Heart left ventricle (tissue), 13 donors: ENCODE data around the gene FAF1.

Source experiments
- CTCF ChIP-seq, 12 donors: fragments of 200-600 bp; sonication (generic) in 4 of 12; IDR thresholded peaks; one replicate each; pipeline versions ENCODE4 v1.5.0 to v1.8.0; 2018 to 2022; ENCODE audit warnings: antibody characterized with exemption in 12 of 12, mild to moderate bottlenecking in 5 of 12
- POLR2A ChIP-seq, 2 donors: fragments of 450-650 bp; IDR thresholded peaks; one replicate each; pipeline ENCODE4 v1.6.1; 2017; ENCODE audit warnings: antibody characterized with exemption in 2 of 2, mild to moderate bottlenecking in 2 of 2, moderate library complexity in 2 of 2
- donor health status: ischemic (EF 13 %, LVEDD 7.1; RV severe dilation, severe dysfunction).
- donor health status: DM: no; HTN: yes; CAD: no.
- donor health status: DM: no; HTN: no; CAD: no.
- donor health status: ischemic (EF 25% LVEDD 6.9; RV normal size, moderate dysfunction).
- donor health status: ischemic (EF 25% LVEDD 5.7; RV mildly dilated, moderate dysfunction).
- donor health status: ischemic (EF 35%, LVEDD 5.7; RV mildly dilated, moderate dysfunction).
- donor health status: nonischemic (EF 11% LVEDD 7.7; RV severe dilation, severe dysfunction).
- donor health status: DM: yes; HTN: yes; CAD: no.
- donor health status: PGD.
- donor health status: ischemic (EF 29% LVEDD 5.4; RV normal size, mild dysfunction).
- donor health status: nonischemic (EF 23%, LVEDD 6.1; RV moderate dilation, normal function).

- TF ChIP-seq CTCF (IDR thresholded peaks at IDR 0.05), result no peak
- TF ChIP-seq POLR2A (IDR thresholded peaks at IDR 0.05), result no peak
These were observed 364.2 kb downstream of the FAF1 start for GRCh38 chr1:50595874-50596273.
